Smooth muscle cell of the coronary artery (primary cell): ENCODE results near the gene DCP2. TPM values are rescaled to one million over a fixed set of nuclear protein-coding genes. Genes with fewer than 3 reads are reported as not detected.

Experiments used
- total RNA-seq: library from RNA; depleted of rRNA; stranded (reverse); fragments of >200 nt; gene quantifications from 2 replicates; pipeline ENCODE4 v1.2.3, GENCODE V29; 2014; ENCODE audit warnings: low replicate concordance

Gene DCP2
- total RNA-seq, result 11.5 and 20.7 TPM in 2 replicates

DNA sequence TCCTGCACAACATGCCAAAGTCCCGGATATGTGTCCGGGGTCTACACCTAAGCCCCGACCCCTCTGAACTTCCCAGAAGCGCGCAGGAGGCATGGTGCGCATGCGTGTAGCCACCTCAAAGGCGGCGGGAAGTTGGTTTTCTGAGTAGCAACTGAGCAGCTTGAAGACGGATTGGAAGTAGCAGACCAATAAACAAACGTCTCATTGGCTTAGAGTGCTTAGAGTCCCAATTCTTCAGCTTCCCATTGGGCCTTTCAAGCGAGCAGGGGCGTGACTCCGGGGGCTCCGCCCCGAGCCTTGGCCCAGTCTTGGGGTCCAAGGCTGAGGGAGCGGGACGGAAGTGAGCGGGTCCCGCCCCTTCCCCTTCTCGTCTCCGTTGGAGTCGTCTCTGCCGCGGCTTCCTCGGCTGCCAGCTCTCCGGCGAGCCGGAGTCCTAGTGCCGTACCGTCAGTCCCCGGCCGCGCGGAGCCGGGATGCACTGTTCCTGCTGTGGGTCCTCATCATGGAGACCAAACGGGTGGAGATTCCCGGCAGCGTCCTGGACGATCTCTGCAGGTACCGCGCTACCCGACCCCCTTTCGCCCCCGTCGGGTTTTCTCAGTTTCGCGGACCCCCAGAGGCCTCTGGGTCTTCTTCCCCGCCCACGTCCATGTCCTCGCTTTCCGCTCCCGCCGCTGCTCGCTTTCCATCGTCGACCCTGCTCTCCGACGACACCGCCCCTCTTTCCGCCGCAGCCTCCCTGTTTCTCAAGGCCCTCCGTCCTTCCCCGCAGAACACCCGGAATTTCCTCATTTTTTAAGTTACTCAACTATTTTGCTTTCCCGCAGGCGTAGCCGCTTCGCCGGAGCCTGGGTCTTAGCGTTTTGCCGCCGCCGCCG lies at the start of gene DCP2:
DCP2 (plus strand) TSS at position 367 of the 878 bp plus-strand sequence; CDS start at position 503, 136 bp downstream.

Other genes with a start within 250 kb of the DCP2 start
- 41.9 and 58.3 TPM in 2 replicates for gene APC, start 238.9 kb upstream of the DCP2 start, total RNA-seq
- gene SRP19, start 115.5 kb upstream of the DCP2 start, total RNA-seq, result 26.0 and 58.0 TPM in 2 replicates
- 54.3 and 84.1 TPM in 2 replicates for gene REEP5, start 54.6 kb upstream of the DCP2 start, total RNA-seq